Cardiac fibroblast (primary cell): ENCODE results near the gene SAPCD1.

Experiments
- DNase-seq, 2 donors: peaks; one replicate each; pipeline versions ENCODE4 v3.0.0 to v3.0.0-alpha.2; 2010; ENCODE audit warnings: low read depth in 2 of 2
- H3K4me3 ChIP-seq, 2 donors: replicated peaks in 1 of 2; 1 replicate in 1 of 2; 2 replicates in 1 of 2; pipeline ENCODE4 v1.5.1; 2011; ENCODE audit warnings: low read depth in 2 of 2, low read length in 2 of 2, mild to moderate bottlenecking in 2 of 2, moderate library complexity in 1 of 2
- CTCF ChIP-seq: IDR thresholded peaks from one replicate; pipeline ENCODE4 v1.5.1; 2011; ENCODE audit warnings: low read depth, mild to moderate bottlenecking, low read length, inconsistent platforms

Gene SAPCD1

GRCh38 chr6:31770860-31771259 lies 8.4 kb downstream of the SAPCD1 start:
- no peak for TF ChIP-seq CTCF
- H3K4me3 ChIP-seq, result no peak overlapping the region
- no peak for DNase-seq

- DNase-seq, result peak; percentile 36 to 38
- no peak overlapping the region for H3K4me3 ChIP-seq
- TF ChIP-seq CTCF, result no peak
These were observed 9.5 kb downstream of the SAPCD1 start for GRCh38 chr6:31771992-31772358.

GRCh38 chr6:31775184-31775583 lies 12.7 kb downstream of the SAPCD1 start:
- TF ChIP-seq CTCF, result no peak
- H3K4me3 ChIP-seq, result no peak overlapping the region
- no peak for DNase-seq

DNA sequence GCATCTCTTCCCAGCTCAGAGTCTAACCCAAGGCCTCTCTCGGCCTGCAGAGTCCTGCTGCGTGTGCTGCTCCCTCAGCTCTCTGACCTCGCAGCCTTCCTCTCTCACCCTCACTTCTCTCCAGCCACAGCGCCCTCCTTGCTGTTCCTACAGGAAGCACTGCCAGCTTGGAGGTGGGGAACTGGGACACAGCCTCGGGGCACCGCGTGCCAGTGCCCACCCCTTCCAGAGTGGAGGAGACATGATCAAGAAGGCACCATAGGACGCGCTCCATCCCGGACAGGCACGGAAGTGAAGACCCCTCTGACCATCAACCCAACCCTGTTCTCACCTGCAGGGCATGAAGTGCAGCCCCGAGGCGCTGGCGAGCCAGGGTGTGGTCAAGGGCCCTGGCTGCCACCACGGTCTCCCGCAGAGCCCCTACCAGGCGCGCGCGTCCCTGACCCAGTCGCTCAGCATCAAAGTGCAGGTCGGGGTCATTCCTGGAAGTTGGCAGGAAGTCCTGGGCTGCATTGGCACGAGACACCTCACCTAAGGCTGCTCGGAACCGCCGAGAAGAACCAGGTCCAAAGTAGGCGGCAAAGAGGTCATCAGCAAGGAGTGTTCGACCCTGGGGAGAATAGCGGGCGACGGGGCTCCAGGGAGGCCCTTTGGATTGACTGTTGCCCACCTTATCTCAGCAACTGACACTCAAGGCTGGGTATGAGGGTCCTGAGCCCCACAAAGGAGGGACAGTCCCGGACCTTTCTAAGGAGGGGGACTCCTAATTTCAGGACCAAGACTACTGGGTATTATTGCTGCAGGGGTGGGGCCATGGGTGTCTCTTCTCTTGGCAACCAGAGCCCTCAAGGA lies 13.4 kb downstream of the SAPCD1 start:
- TF ChIP-seq CTCF, result no peak
- no peak overlapping the region for H3K4me3 ChIP-seq
- no peak for DNase-seq

DNA sequence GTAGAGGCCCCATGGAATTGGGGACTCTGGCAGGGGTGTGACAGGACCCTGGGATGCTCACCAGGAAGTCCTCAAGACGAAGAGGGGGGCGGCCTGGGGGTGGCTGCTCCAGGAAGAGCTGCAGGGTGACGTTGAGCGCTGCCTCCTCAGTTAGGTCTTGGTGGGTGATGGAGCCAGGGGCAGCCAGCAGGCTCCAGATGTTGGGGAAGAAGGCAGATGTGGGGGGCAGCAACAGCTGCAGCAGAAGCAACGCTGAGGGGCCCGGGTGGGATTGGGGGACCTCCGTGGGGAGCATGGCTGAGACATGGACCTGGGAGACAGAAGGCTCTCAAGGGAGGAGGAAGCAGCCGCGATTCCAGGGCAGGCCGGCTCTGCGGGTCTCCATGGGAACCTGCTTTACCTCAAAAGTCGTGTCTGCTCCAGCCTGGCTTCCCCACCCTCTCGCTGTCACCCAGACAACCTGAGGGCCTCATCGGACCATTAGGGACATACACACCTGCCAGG lies 14.1 kb downstream of the SAPCD1 start:
- H3K4me3 ChIP-seq, result no peak overlapping the region
- peak in 1 of 2 donors; percentile 5 for DNase-seq
- TF ChIP-seq CTCF, result no peak

DNA sequence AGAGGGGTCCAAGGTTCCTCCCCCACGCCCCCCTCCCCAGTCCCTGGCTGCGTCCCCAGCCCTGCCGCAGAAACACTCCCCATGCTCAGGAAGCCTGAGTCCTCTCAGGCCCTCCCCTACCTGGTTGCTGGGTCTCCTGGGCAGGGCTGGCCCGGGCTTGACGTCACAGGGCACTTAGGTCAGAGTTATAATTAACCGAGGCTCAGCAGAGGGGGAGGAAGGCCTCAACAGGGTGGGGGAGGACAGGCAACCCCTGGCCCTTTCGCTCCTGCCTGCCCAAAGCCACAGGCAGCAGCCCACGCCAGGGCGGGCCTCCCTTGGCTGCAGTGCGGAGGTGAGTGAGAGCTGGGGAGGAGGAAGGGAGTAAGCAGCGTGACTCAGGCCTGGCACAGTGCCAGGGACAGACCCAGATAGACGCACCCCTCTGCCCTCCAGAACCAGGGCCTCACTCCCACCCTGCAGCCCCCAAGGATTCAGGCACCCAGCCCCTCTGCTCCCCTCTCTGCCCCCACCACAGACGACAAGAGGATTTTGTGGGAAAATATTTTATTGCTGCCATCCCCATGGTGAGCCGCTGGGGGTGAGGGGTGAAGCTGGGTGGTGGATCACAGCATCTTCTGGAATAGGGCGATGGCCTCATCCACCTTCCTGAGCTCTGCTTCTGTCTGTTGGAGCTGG lies 14.7 kb downstream of the SAPCD1 start, which contains the start of gene VWA7:
VWA7 (minus strand) TSS at position 340 of the 678 bp plus-strand sequence. CDS start 549 bp downstream, outside the sequence.
- peak; percentile 73 to 85 for DNase-seq
- no peak within 1 kb of the TSS for H3K4me3 ChIP-seq
- TF ChIP-seq CTCF, result no peak
